AG08395 (cell line): ENCODE measurements around the gene AFAP1.

Source experiments
- DNase-seq: peaks from one replicate; pipeline ENCODE4 v3.0.0; 2012; ENCODE audit warnings: mixed read lengths, low spot score

Gene AFAP1

GRCh38 chr4:7967501-7968261, 28.0 kb upstream of the AFAP1 start:
- peak; percentile 38 for DNase-seq

- DNase-seq = no peak
Measured at GRCh38 chr4:7967063-7967440, 27.4 kb upstream of the AFAP1 start.

DNA sequence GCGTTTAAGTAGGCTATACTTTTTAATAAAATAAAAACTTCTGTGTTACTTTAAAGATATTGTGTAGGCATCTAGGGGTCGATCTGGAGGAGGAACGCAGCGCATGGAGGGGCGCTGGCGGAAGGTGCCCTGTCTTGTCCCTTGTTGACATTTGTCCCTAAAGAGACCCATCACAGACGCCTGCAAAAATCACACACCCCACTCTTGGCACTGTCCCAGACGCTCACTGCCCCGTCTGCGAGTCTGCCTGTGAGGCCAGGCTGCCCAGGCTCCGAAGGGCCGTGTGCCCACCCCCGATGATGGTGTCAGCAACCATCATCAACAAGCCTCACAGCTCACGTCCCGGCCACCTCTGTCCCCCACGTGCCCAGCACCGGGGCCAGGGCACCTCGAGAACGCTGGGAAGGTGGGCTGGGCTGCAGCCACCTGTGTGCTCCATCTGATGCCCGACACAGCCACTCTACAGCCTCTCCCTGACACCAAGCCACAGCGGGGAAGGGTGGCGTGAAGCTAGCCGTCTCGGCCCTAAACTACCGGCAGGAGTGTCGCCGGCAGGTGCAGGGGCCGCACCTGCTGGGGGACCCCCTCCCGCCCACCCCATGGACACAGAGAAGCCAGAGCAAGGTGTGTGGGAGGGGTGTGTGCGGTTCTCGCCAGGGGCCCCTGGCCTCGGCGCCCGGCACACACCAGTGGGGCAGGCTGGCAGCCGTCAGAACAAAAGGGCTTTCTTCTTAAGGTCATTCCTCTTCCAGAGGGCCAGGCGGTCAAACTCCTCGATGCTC, 26.8 kb upstream of the AFAP1 start:
- no peak for DNase-seq

- DNase-seq = peak; percentile 28
Measured at GRCh38 chr4:7964890-7965662, 25.4 kb upstream of the AFAP1 start.

DNA sequence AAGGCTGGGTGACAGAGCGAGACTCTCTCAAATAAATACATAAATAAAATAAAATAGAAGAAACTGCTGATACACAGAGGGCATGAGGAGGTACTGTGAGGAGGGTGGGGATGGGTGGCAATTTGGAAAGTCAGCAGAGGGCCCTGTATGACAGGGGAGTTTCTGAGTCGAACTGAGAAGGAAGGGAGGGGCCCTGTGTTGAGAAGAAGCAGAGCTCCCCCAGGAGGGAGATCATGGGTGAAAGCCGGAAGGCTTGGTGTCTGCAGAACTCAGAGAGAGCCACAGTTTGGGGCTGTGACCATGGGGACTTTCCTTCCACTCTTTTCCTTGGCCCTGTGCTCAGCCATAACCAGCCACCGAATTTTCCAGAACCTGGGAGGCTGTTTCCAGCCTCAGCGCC, 24.8 kb upstream of the AFAP1 start:
- DNase-seq = no peak

GRCh38 chr4:7963691-7964090, 24.0 kb upstream of the AFAP1 start:
- DNase-seq = no peak

GRCh38 chr4:7962609-7963508, 23.2 kb upstream of the AFAP1 start:
- no peak for DNase-seq

DNA sequence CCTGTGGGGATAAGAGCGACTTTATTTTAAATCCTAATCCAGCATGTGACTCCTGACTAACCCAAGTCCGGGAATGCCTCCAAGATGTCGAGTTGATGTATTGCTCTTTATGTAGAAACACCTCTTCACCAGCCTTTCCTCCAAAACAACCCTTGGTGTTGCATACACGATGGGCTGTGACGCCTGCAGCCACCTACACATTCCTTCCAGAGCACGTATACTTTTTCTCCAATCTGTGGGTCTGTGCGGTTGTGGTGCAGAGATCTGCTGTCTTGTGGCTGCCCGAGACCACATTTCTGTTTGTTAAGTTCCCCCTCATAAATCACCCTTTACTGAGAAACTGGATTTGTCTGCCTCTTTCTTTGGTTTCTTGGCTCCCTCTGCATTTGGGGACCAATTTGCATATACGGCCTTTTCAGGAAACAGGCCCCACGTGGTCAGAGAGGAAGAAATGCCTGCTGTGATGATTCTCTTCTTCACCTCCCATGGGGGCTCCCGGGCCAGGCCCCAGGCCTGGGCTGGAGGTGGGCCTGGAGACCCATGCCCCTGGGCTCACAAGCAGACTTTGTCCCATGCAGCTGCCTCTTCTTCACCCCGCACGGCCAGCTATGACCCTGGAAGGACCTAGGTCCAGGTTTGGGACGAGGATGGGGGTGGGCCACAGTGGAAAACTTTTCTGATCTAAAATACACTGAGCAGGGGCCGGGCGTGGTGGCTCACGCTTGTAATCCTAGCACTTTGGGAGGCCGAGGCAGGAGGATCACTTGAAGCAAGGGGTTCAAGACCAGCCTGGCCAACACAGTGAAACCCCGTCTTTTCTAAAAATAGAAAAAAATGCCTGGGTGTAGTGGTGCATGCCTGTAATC, 21.4 kb upstream of the AFAP1 start:
- DNase-seq = peak; percentile 93

GRCh38 chr4:7960017-7960789, 20.5 kb upstream of the AFAP1 start:
- peak; percentile 67 for DNase-seq

- no peak for DNase-seq
Measured at GRCh38 chr4:7959078-7959477, 19.4 kb upstream of the AFAP1 start.

- no peak for DNase-seq
Measured at GRCh38 chr4:7956934-7957656, 17.4 kb upstream of the AFAP1 start.

GRCh38 chr4:7956270-7956808, 16.7 kb upstream of the AFAP1 start:
- peak; percentile 78 for DNase-seq

DNA sequence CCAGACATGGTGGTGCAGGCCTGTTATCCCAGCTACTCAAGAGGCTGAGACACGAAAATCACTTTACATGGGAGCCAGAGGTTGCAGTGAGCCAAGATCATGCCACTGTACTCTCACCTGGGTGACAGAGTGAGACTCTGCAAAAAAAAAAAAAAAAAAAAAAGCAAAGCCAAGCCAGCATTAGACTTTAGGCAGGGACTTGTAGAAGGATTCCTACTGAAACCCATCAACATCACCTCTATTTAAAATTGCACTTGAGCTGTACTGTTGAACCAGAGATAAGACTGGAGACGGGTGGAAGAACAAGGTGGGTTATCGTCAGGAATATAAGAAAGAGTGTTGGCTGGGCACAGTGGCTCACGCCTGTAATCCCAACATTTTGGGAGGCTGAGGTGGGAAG, 15.7 kb upstream of the AFAP1 start:
- no peak for DNase-seq

- DNase-seq = no peak
Measured at GRCh38 chr4:7952615-7953014, 13.0 kb upstream of the AFAP1 start.

DNA sequence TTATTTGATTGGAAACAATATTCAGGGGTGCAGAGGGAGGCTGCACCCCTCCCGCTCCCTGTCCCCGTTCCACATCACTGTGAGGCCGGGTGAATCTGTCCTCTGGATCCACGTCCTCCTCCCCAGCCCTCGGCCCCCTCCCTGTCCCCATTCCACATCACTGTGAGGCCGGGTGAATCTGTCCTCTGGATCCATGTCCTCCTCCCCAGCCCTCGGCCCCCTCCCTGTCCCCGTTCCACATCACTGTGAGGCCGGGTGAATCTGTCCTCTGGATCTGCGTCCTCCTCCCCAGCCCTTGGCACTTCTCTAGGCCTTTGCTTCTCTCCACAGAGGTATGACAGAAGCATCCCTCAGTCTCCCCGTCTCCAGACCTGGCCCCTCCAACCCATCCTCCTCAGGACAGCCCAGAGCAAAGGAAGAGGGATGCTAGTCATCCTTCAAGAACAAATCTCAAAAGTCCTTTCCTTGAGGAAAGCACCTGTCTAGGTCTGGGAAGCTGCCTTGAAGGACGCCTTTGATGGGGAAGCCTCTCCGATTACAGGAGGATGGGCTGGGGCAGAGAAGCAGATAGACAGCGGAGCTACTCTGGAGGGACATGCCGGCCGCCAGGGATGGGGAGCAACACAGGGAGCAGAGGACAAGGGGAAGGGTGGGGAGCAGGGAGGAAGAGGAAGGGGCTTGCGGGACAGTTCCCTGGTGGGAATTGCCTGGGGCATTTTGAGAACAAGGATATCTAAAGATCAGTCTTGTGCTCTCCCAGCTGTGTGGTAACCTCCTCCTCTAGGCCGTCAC, 10.8 kb upstream of the AFAP1 start:
- no peak for DNase-seq

DNA sequence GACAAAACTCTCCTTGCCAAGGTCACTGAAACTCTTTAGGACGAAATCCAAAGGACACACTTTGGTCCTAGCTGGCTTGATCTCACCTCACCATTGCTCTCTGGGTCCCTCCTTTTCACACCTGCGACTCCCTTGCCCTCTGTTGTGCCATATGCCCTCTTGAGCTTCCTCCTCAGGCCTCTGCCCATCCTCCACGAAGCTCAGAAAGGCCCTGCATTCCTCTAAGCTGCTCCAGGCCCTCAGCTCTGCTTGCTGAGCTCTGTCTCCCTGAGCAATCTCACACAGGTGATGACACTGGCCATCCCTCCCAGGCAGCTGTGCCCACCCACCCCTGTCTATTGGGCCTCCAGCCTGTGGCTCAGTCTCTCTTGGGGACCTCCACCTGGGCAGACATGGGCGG, 10.1 kb upstream of the AFAP1 start:
- DNase-seq = no peak

- no peak for DNase-seq
Measured at GRCh38 chr4:7947927-7948326, 8.3 kb upstream of the AFAP1 start.

GRCh38 chr4:7945709-7946380, 6.2 kb upstream of the AFAP1 start:
- DNase-seq = peak; percentile 41
